GM23338 (cell line): ENCODE data around the gene UBE2E2. TPM values are rescaled to one million over a fixed set of nuclear protein-coding genes. Genes with fewer than 3 reads are reported as not detected.

Source experiments
- ATAC-seq: fragments of 200-7000 bp; cut with Tn5 transposase; 3 replicates; pipeline ENCODE4 v1.9.1; 2020
- DNase-seq: peaks from one replicate; pipeline ENCODE4 v3.0.0-alpha.2; 2015; ENCODE audit warnings: low spot score
- H2AFZ ChIP-seq: fragments of 200-600 bp; sonication (generic); 2 replicates; pipeline ENCODE4 v1.8.0; 2016; ENCODE audit warnings: antibody characterized with exemption, mild to moderate bottlenecking, moderate library complexity
- H3F3A ChIP-seq: fragments of 200-600 bp; sonication (generic); replicated peaks from 2 replicates; pipeline ENCODE4 v1.8.0; 2017; ENCODE audit warnings: antibody characterized with exemption, mixed run types, low read depth
- H3K27ac ChIP-seq: fragments of 200-600 bp; sonication (generic); 2 replicates; pipeline ENCODE4 v1.6.1; 2016; ENCODE audit warnings: low read depth
- H3K27me3 ChIP-seq: fragments of 200-600 bp; sonication (generic); 2 replicates; pipeline ENCODE4 v1.8.0; 2016; ENCODE audit warnings: mild to moderate bottlenecking, mixed run types, moderate library complexity; ENCODE audit not compliant: insufficient read depth
- H3K36me3 ChIP-seq: fragments of 200-600 bp; sonication (generic); 2 replicates; pipeline ENCODE4 v1.8.0; 2016; ENCODE audit warnings: mild to moderate bottlenecking; ENCODE audit not compliant: insufficient read depth
- H3K4me1 ChIP-seq: fragments of 200-600 bp; sonication (generic); 2 replicates; pipeline ENCODE4 v1.8.0; 2016; ENCODE audit warnings: mild to moderate bottlenecking, moderate library complexity; ENCODE audit not compliant: insufficient read depth
- H3K4me2 ChIP-seq: fragments of 200-600 bp; sonication (generic); 2 replicates; pipeline ENCODE4 v1.7.1; 2017; ENCODE audit warnings: mixed run types
- H3K4me3 ChIP-seq: fragments of 200-600 bp; sonication (generic); 2 replicates; pipeline ENCODE4 v1.6.1; 2016; ENCODE audit warnings: mixed run types
- H3K79me2 ChIP-seq: fragments of 200-600 bp; sonication (generic); replicated peaks from 2 replicates; pipeline ENCODE4 v1.8.0; 2017; ENCODE audit warnings: mild to moderate bottlenecking; ENCODE audit not compliant: insufficient read depth
- H3K9me2 ChIP-seq: fragments of 200-600 bp; sonication (generic); 2 replicates; pipeline ENCODE4 v1.8.0; 2017; ENCODE audit not compliant: insufficient read depth
- H4K20me1 ChIP-seq: fragments of 200-600 bp; sonication (generic); replicated peaks from 2 replicates; pipeline ENCODE4 v1.8.0; 2017; ENCODE audit warnings: mild to moderate bottlenecking; ENCODE audit not compliant: insufficient read depth
- H3K27ac Mint-ChIP-seq: 2 replicates; pipeline ENCODE4 v1.8.0; 2020; ENCODE audit warnings: inconsistent platforms, mild to moderate bottlenecking, moderate library complexity, mixed read lengths
- H3K27me3 Mint-ChIP-seq: 3 replicates; pipeline ENCODE4 v1.8.0; 2022; ENCODE audit warnings: low read depth, mild to moderate bottlenecking, moderate library complexity, mixed read lengths, inconsistent platforms; ENCODE audit not compliant: insufficient read depth, poor library complexity
- H3K36me3 Mint-ChIP-seq: 3 replicates; pipeline ENCODE4 v1.8.0; 2021; ENCODE audit warnings: low read depth, mild to moderate bottlenecking, inconsistent platforms, moderate library complexity, mixed read lengths
- H3K4me1 Mint-ChIP-seq: 3 replicates; pipeline ENCODE4 v1.8.0; 2020; ENCODE audit warnings: mild to moderate bottlenecking, inconsistent platforms, mixed read lengths
- H3K4me3 Mint-ChIP-seq: 3 replicates; pipeline ENCODE4 v1.8.0; 2021; ENCODE audit warnings: moderate library complexity, mild to moderate bottlenecking, inconsistent platforms, mixed read lengths
- H3K9me3 Mint-ChIP-seq: 3 replicates; pipeline ENCODE4 v1.8.0; 2020; ENCODE audit warnings: moderate library complexity, mild to moderate bottlenecking, inconsistent platforms, mixed read lengths
- CREB1 ChIP-seq: fragments of 250-450 bp; sonication (Bioruptor Pico); IDR thresholded peaks from 2 replicates; pipeline ENCODE4 v1.5.0; 2020; ENCODE audit warnings: low read depth, mild to moderate bottlenecking, moderate library complexity
- ETS1 ChIP-seq: IDR thresholded peaks from 2 replicates; pipeline ENCODE4 v1.6.1; 2016; ENCODE audit warnings: antibody characterized with exemption
- EZH2phosphoT487 ChIP-seq: fragments of 200-600 bp; sonication (generic); IDR thresholded peaks from one replicate; pipeline ENCODE4 v1.8.1; 2018; ENCODE audit warnings: antibody characterized with exemption; ENCODE audit not compliant: unreplicated experiment
- JUNB ChIP-seq: IDR thresholded peaks from one replicate; pipeline ENCODE4 v1.6.1; 2016; ENCODE audit warnings: antibody characterized with exemption; ENCODE audit not compliant: unreplicated experiment
- NANOG ChIP-seq: IDR thresholded peaks from 2 replicates; pipeline ENCODE4 v1.6.1; 2016; ENCODE audit warnings: antibody characterized with exemption, borderline replicate concordance
- POLR2AphosphoS5 ChIP-seq: IDR thresholded peaks from 2 replicates; pipeline ENCODE4 v1.6.1; 2016; ENCODE audit warnings: antibody characterized with exemption, low read depth
- REST ChIP-seq: IDR thresholded peaks from one replicate; pipeline ENCODE4 v1.6.1; 2018; ENCODE audit warnings: antibody characterized with exemption; ENCODE audit not compliant: unreplicated experiment
- STAT1 ChIP-seq: IDR thresholded peaks from one replicate; pipeline ENCODE4 v1.6.1; 2016; ENCODE audit warnings: antibody characterized with exemption; ENCODE audit not compliant: unreplicated experiment
- ZNF114 ChIP-seq: fragments of 250-450 bp; sonication (Bioruptor Pico); IDR thresholded peaks from 2 replicates; pipeline ENCODE4 v1.5.0; 2020; ENCODE audit warnings: mild to moderate bottlenecking, moderate library complexity
- ZNF331 ChIP-seq: fragments of 250-450 bp; sonication (Bioruptor Pico); IDR thresholded peaks from 2 replicates; pipeline ENCODE4 v1.5.0; 2020; ENCODE audit warnings: low read depth, mild to moderate bottlenecking, moderate library complexity
- ZNF462 ChIP-seq: fragments of 250-450 bp; sonication (Bioruptor Pico); IDR thresholded peaks from 2 replicates; pipeline ENCODE4 v1.5.0; 2020; ENCODE audit warnings: mild to moderate bottlenecking, moderate library complexity
- polyA plus RNA-seq: library from polyadenylated mRNA; unstranded; fragments of >200 nt; fragmentation: Nextera tagmentation; extraction: Ambion mirVana; gene quantifications from 2 replicates; pipeline ENCODE4 v1.2.1, GENCODE V29; 2016
- total RNA-seq: library from RNA; depleted of rRNA; stranded (reverse); fragments of >200 nt; shearing (Covaris generic); gene quantifications from 2 replicates; pipeline ENCODE4 v1.2.3, GENCODE V29; 2014

UBE2E2 gene
- total and polyA plus RNA-seq, 2 experiments from 2014 or later, result 86.9 to 169 TPM

- no peaks in the 10 kb centered on the region for H4K20me1 ChIP-seq
- H3K4me1 Mint-ChIP-seq, result peaks cover 2% of the 10 kb centered on the region; the same call in 2 of the 3 replicates
- no peak overlapping the region for H3K4me3 ChIP-seq
- TF ChIP-seq ZNF462 (no peak), ZNF114 (CRISPR knock-in tag) (no peak), NANOG (no peak), STAT1 (no peak), ETS1 (no peak)
- H3K4me1 ChIP-seq, result no peaks in the 10 kb centered on the region
- no peak overlapping the region for H3K4me3 Mint-ChIP-seq
- no peaks in the 10 kb centered on the region for H3K27me3 ChIP-seq
- no peaks in the 10 kb centered on the region for H3K79me2 ChIP-seq
- H3F3A ChIP-seq, result no peaks in the 10 kb centered on the region
- H3K36me3 ChIP-seq, result no peaks in the 10 kb centered on the region
- DNase-seq, result no peak
- no peak overlapping the region for H3K27ac ChIP-seq
- peaks cover under 1% of the 10 kb centered on the region for H3K27me3 Mint-ChIP-seq
- H3K4me2 ChIP-seq, result no peak overlapping the region
- H3K9me2 ChIP-seq, result peaks cover 11% of the 10 kb centered on the region; the same call in 1 of the 2 replicates
- H3K27ac Mint-ChIP-seq, result no peak overlapping the region
- H2AFZ ChIP-seq, result peak overlapping the region; percentile 72; the same call in 1 of the 2 replicates
- peak; percentile 44; the same call in 2 of the 3 replicates for ATAC-seq
- H3K9me3 Mint-ChIP-seq, result no peaks in the 10 kb centered on the region
- no peaks in the 10 kb centered on the region for H3K36me3 Mint-ChIP-seq
Measured at GRCh38 chr3:23166845-23167244, 36.3 kb upstream of the UBE2E2 start.

- Histone ChIP-seq H4K20me1 (no peaks in the 10 kb centered on the region), H3K27ac (no peak overlapping the region), H3K27me3 (no peaks in the 10 kb centered on the region), H3F3A (no peaks in the 10 kb centered on the region), H2AFZ (peak overlapping the region; percentile 43; the same call in 1 of the 2 replicates), H3K4me1 (no peaks in the 10 kb centered on the region), H3K9me2 (peaks cover 13% of the 10 kb centered on the region; the same call in 1 of the 2 replicates), H3K4me3 (no peak overlapping the region), H3K79me2 (no peaks in the 10 kb centered on the region), H3K36me3 (no peaks in the 10 kb centered on the region), H3K4me2 (no peak overlapping the region)
- H3K4me3 Mint-ChIP-seq, result no peak overlapping the region
- H3K27ac Mint-ChIP-seq, result no peak overlapping the region
- H3K9me3 Mint-ChIP-seq, result no peaks in the 10 kb centered on the region
- H3K36me3 Mint-ChIP-seq, result no peaks in the 10 kb centered on the region
- peaks cover 1% of the 10 kb centered on the region; the same call in 1 of the 3 replicates for H3K4me1 Mint-ChIP-seq
- ATAC-seq, result no peak
- H3K27me3 Mint-ChIP-seq, result peaks cover 1% of the 10 kb centered on the region
- DNase-seq, result no peak
- TF ChIP-seq ZNF331 (CRISPR knock-in tag) (no peak), JUNB (no peak), STAT1 (no peak), CREB1 (CRISPR knock-in tag) (no peak), NANOG (no peak), REST (no peak), EZH2phosphoT487 (no peak), POLR2AphosphoS5 (no peak)
Measured at GRCh38 chr3:23169551-23169950, 33.6 kb upstream of the UBE2E2 start.
